GM23338 (cell line): ENCODE data around the gene MOB2. TPM values are rescaled to one million over a fixed set of nuclear protein-coding genes. Genes with fewer than 3 reads are reported as not detected.

ENCODE experiments used
- ATAC-seq: fragments of 200-7000 bp; cut with Tn5 transposase; 3 replicates; pipeline ENCODE4 v1.9.1; 2020
- DNase-seq: peaks from one replicate; pipeline ENCODE4 v3.0.0-alpha.2; 2015; ENCODE audit warnings: low spot score
- H2AFZ ChIP-seq: fragments of 200-600 bp; sonication (generic); 2 replicates; pipeline ENCODE4 v1.8.0; 2016; ENCODE audit warnings: antibody characterized with exemption, mild to moderate bottlenecking, moderate library complexity
- H3F3A ChIP-seq: fragments of 200-600 bp; sonication (generic); replicated peaks from 2 replicates; pipeline ENCODE4 v1.8.0; 2017; ENCODE audit warnings: antibody characterized with exemption, mixed run types, low read depth
- H3K27ac ChIP-seq: fragments of 200-600 bp; sonication (generic); 2 replicates; pipeline ENCODE4 v1.6.1; 2016; ENCODE audit warnings: low read depth
- H3K27me3 ChIP-seq: fragments of 200-600 bp; sonication (generic); 2 replicates; pipeline ENCODE4 v1.8.0; 2016; ENCODE audit warnings: mild to moderate bottlenecking, mixed run types, moderate library complexity; ENCODE audit not compliant: insufficient read depth
- H3K36me3 ChIP-seq: fragments of 200-600 bp; sonication (generic); 2 replicates; pipeline ENCODE4 v1.8.0; 2016; ENCODE audit warnings: mild to moderate bottlenecking; ENCODE audit not compliant: insufficient read depth
- H3K4me1 ChIP-seq: fragments of 200-600 bp; sonication (generic); 2 replicates; pipeline ENCODE4 v1.8.0; 2016; ENCODE audit warnings: mild to moderate bottlenecking, moderate library complexity; ENCODE audit not compliant: insufficient read depth
- H3K4me2 ChIP-seq: fragments of 200-600 bp; sonication (generic); 2 replicates; pipeline ENCODE4 v1.7.1; 2017; ENCODE audit warnings: mixed run types
- H3K4me3 ChIP-seq: fragments of 200-600 bp; sonication (generic); 2 replicates; pipeline ENCODE4 v1.6.1; 2016; ENCODE audit warnings: mixed run types
- H3K79me2 ChIP-seq: fragments of 200-600 bp; sonication (generic); replicated peaks from 2 replicates; pipeline ENCODE4 v1.8.0; 2017; ENCODE audit warnings: mild to moderate bottlenecking; ENCODE audit not compliant: insufficient read depth
- H3K9me2 ChIP-seq: fragments of 200-600 bp; sonication (generic); 2 replicates; pipeline ENCODE4 v1.8.0; 2017; ENCODE audit not compliant: insufficient read depth
- H4K20me1 ChIP-seq: fragments of 200-600 bp; sonication (generic); replicated peaks from 2 replicates; pipeline ENCODE4 v1.8.0; 2017; ENCODE audit warnings: mild to moderate bottlenecking; ENCODE audit not compliant: insufficient read depth
- H3K27ac Mint-ChIP-seq: 2 replicates; pipeline ENCODE4 v1.8.0; 2020; ENCODE audit warnings: inconsistent platforms, mild to moderate bottlenecking, moderate library complexity, mixed read lengths
- H3K27me3 Mint-ChIP-seq: 3 replicates; pipeline ENCODE4 v1.8.0; 2022; ENCODE audit warnings: low read depth, mild to moderate bottlenecking, moderate library complexity, mixed read lengths, inconsistent platforms; ENCODE audit not compliant: insufficient read depth, poor library complexity
- H3K36me3 Mint-ChIP-seq: 3 replicates; pipeline ENCODE4 v1.8.0; 2021; ENCODE audit warnings: low read depth, mild to moderate bottlenecking, inconsistent platforms, moderate library complexity, mixed read lengths
- H3K4me1 Mint-ChIP-seq: 3 replicates; pipeline ENCODE4 v1.8.0; 2020; ENCODE audit warnings: mild to moderate bottlenecking, inconsistent platforms, mixed read lengths
- H3K4me3 Mint-ChIP-seq: 3 replicates; pipeline ENCODE4 v1.8.0; 2021; ENCODE audit warnings: moderate library complexity, mild to moderate bottlenecking, inconsistent platforms, mixed read lengths
- H3K9me3 Mint-ChIP-seq: 3 replicates; pipeline ENCODE4 v1.8.0; 2020; ENCODE audit warnings: moderate library complexity, mild to moderate bottlenecking, inconsistent platforms, mixed read lengths
- EZH2phosphoT487 ChIP-seq: fragments of 200-600 bp; sonication (generic); IDR thresholded peaks from one replicate; pipeline ENCODE4 v1.8.1; 2018; ENCODE audit warnings: antibody characterized with exemption; ENCODE audit not compliant: unreplicated experiment
- POLR2AphosphoS5 ChIP-seq: IDR thresholded peaks from 2 replicates; pipeline ENCODE4 v1.6.1; 2016; ENCODE audit warnings: antibody characterized with exemption, low read depth
- REST ChIP-seq: IDR thresholded peaks from one replicate; pipeline ENCODE4 v1.6.1; 2018; ENCODE audit warnings: antibody characterized with exemption; ENCODE audit not compliant: unreplicated experiment
- STAT1 ChIP-seq: IDR thresholded peaks from one replicate; pipeline ENCODE4 v1.6.1; 2016; ENCODE audit warnings: antibody characterized with exemption; ENCODE audit not compliant: unreplicated experiment
- ZNF114 ChIP-seq: fragments of 250-450 bp; sonication (Bioruptor Pico); IDR thresholded peaks from 2 replicates; pipeline ENCODE4 v1.5.0; 2020; ENCODE audit warnings: mild to moderate bottlenecking, moderate library complexity
- ZNF331 ChIP-seq: fragments of 250-450 bp; sonication (Bioruptor Pico); IDR thresholded peaks from 2 replicates; pipeline ENCODE4 v1.5.0; 2020; ENCODE audit warnings: low read depth, mild to moderate bottlenecking, moderate library complexity
- ZNF462 ChIP-seq: fragments of 250-450 bp; sonication (Bioruptor Pico); IDR thresholded peaks from 2 replicates; pipeline ENCODE4 v1.5.0; 2020; ENCODE audit warnings: mild to moderate bottlenecking, moderate library complexity
- polyA plus RNA-seq: library from polyadenylated mRNA; unstranded; fragments of >200 nt; fragmentation: Nextera tagmentation; extraction: Ambion mirVana; gene quantifications from 2 replicates; pipeline ENCODE4 v1.2.1, GENCODE V29; 2016
- total RNA-seq: library from RNA; depleted of rRNA; stranded (reverse); fragments of >200 nt; shearing (Covaris generic); gene quantifications from 2 replicates; pipeline ENCODE4 v1.2.3, GENCODE V29; 2014

The MOB2 gene
- total and polyA plus RNA-seq, 2 experiments from 2014 or later, result 10.1 to 19.7 TPM

- H3K27me3 Mint-ChIP-seq, result peaks cover 19% of the 10 kb centered on the region
- Histone ChIP-seq H3K27me3 (no peaks in the 10 kb centered on the region), H3K4me1 (no peaks in the 10 kb centered on the region), H3F3A (no peaks in the 10 kb centered on the region), H4K20me1 (no peaks in the 10 kb centered on the region), H3K4me2 (no peak overlapping the region), H3K79me2 (peaks cover 25% of the 10 kb centered on the region), H3K36me3 (no peaks in the 10 kb centered on the region), H3K9me2 (no peaks in the 10 kb centered on the region), H2AFZ (no peak overlapping the region), H3K4me3 (no peak overlapping the region), H3K27ac (no peak overlapping the region)
- H3K4me1 Mint-ChIP-seq, result no peaks in the 10 kb centered on the region
- H3K9me3 Mint-ChIP-seq, result peaks cover 23% of the 10 kb centered on the region
- no peak overlapping the region for H3K4me3 Mint-ChIP-seq
- peaks cover 20% of the 10 kb centered on the region for H3K36me3 Mint-ChIP-seq
- no peak for TF ChIP-seq STAT1
- peak; percentile 76 for TF ChIP-seq REST
- no peak for TF ChIP-seq POLR2AphosphoS5
- TF ChIP-seq ZNF331 (CRISPR knock-in tag), result no peak
- TF ChIP-seq EZH2phosphoT487, result no peak
- no peak for TF ChIP-seq ZNF114 (CRISPR knock-in tag)
- TF ChIP-seq ZNF462 (CRISPR knock-in tag), result no peak
- DNase-seq (peak; percentile 56), ATAC-seq (peak; percentile 76)
- H3K27ac Mint-ChIP-seq, result no peak overlapping the region
Measured at GRCh38 chr11:1422481-1422880, 64.1 kb downstream of the MOB2 start.
